ENCODE measurements around the gene MX2.
"Not testable (repeated sequence)": the region's sequence is repeated elsewhere in the genome, so short reads cannot be mapped to it uniquely, and the experiment has no call there.

MX2 gene, protein sequence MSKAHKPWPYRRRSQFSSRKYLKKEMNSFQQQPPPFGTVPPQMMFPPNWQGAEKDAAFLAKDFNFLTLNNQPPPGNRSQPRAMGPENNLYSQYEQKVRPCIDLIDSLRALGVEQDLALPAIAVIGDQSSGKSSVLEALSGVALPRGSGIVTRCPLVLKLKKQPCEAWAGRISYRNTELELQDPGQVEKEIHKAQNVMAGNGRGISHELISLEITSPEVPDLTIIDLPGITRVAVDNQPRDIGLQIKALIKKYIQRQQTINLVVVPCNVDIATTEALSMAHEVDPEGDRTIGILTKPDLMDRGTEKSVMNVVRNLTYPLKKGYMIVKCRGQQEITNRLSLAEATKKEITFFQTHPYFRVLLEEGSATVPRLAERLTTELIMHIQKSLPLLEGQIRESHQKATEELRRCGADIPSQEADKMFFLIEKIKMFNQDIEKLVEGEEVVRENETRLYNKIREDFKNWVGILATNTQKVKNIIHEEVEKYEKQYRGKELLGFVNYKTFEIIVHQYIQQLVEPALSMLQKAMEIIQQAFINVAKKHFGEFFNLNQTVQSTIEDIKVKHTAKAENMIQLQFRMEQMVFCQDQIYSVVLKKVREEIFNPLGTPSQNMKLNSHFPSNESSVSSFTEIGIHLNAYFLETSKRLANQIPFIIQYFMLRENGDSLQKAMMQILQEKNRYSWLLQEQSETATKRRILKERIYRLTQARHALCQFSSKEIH

DNA sequence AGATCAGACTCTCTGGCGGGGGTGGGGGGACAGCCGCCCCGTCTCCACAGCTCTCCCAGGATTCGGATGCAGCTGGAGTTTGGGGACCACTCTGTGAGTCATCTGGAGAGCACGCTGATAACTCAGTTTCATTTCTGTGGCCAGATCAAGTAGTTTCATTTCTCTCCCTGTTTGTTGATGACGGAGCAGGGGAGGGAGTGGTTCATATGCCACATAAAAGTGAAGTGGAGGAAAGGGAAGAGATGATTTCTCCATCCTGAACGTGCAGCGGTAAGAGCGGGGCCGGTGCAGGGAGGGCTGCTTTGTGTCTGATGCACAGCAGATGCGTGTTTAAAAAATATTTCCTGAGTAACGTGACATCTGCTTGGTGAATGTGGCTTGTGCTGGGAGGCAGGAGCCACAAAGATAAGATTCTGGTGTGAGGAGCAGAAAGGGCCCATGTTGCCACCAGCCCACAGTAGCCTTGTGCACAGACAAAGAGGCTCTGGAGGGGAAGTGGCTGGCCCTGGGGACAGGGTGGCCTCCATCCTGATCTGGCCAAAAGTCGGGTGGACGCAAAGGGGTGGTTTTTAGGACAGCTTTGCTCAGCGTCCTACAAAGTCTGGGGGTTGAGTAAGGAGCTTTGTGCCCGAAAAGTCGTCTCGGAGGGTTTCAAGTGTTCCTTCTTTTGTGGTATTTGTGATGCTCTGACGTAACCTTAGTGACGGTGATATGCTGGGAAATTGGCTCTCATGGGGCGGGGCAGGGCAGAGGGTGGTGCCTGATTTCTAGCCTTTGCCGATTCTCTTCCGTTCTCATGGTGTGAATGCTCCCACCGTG lies at the start of gene MX2:
Gene MX2 (plus strand): TSS at position 242 of the 819 bp plus-strand sequence. CDS start 14,880 bp downstream, outside the sequence.
- DNase-seq = peak; percentile 77

DNA sequence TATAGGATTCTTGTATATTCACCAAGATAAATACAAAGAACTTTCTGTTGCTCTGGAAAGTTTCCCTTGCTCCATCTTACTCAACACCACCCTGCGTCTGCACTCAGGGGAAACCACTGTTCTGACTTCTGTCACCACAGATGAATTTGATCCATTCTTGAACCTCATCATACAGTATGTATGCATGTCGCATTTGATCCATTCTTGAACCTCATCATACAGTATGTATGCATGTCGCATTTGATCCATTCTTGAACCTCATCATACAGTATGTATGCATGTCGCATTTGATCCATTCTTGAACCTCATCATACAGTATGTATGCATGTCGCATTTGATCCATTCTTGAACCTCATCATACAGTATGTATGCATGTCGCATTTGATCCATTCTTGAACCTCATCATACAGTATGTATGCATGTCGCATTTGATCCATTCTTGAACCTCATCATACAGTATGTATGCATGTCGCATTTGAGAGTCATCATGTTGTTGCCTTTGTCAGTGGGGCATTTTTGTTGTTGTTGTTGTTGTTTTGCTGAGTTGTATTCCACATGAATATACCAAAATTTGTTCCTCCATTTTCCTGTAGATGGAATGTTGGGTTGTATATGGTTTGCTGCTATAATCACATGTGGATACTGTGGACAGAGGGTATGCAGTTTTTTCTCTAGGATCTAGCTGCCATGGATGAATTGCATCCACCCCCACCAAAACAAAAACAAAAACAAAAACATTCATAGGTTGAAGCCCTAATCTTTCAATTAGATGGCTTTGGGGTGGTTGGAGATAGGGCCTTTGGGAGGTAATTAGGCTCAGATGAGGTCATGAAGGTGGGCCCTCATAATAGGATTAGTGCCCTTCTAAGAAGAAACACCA lies 48.3 kb upstream of the MX2 start:
- not testable (repeated sequence) for DNase-seq

DNA sequence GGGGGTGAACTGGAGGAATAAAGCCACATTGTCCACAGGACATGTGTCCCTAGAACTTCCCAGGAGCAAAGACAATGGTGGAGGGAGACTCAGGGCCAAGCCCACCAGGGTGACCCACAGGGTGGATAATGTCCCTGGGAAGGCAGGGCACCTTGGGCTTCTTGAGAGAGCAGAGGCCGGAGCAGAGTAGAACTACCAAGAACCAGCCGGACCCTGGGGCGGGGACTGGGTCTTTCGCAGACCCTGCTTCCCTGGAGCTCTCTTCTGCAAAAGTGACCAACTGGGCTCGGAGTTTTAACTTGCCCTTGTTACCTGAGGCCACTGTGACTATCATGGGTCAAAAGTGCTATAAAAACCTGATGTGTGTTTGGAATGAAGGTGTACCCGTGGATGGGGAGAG lies 46.1 kb upstream of the MX2 start:
- DNase-seq = no peak

DNA sequence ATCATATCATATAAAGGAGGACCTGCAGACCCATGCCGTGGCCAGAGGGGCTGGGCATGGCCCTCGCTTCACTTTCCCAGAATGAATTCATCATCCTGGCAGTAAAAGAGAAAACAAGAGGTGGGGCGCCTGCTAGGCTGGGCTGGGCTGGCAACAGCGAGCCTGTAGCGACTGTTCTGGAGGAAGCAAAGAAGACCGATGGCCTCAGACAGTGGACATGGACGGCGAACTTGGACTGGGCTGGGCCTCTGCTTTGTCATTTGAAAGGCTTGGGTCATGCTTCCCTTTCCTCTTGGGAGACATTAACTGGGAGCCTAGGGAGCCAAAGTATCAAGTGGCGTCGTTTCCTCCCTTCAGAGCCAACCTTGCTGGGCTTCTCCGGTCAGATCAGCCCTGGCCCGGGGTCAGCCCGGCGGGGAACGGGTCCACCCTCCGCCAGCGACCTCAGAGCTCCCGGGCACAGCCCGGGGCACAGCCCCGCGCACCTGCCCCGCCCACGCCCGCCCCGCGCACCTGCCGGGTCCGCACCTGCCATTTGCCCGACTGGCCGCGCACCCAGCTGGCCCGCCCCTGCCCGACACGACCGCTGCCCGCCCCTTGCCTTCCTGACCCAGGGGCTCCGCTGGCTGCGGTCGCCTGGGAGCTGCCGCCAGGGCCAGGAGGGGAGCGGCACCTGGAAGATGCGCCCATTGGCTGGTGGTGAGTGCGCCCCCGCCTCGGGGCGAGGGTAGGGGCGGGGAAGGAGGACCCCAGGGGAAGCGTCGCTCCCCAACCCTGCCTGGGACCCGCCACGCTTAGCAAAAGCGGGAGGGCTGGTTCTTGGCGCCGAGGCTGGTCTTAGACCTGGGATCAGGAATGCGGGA lies 45.4 kb upstream of the MX2 start, which contains the start of gene FAM3B:
Gene FAM3B (plus strand): TSS at position 602 of the 863 bp plus-strand sequence. CDS start 79 bp downstream, at position 681.
- DNase-seq = peak; percentile 69

DNA sequence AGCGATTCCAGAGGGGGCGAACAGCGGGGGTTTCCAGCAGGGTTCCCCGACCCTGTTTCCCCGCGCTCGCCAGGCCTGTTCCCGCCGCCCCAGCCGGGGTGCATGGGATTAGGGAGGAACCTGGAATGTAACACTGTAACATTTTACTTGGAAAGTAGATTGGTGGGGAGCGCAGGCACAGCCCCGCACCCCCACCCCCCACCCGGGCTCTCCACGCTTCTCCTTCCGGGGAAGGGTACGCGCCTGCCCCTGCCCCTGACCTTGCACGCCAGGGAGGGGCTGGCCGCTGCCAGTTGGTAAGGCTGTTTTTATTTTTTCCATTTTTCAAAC lies 44.8 kb upstream of the MX2 start:
- DNase-seq = no peak

DNA sequence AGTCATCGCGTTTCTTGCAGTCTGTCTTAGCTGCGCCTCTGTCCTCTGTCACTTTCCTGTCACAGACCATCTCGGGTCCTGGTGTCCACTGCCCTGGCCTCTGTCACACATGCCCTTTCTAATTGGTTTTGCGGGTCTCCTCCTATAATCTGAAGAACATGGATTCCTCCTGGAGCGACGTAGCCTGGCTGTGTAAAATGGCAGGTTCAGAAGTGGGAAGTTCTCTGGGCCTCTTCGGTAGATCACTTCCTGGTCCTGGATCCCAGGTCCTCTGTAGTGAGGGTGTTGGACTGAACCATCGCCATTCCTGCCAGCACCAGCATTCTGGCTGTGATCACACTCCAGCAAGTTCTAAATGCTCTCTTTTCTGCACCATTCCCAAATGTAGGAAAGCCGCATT lies 44.4 kb upstream of the MX2 start:
- no peak for DNase-seq

DNA sequence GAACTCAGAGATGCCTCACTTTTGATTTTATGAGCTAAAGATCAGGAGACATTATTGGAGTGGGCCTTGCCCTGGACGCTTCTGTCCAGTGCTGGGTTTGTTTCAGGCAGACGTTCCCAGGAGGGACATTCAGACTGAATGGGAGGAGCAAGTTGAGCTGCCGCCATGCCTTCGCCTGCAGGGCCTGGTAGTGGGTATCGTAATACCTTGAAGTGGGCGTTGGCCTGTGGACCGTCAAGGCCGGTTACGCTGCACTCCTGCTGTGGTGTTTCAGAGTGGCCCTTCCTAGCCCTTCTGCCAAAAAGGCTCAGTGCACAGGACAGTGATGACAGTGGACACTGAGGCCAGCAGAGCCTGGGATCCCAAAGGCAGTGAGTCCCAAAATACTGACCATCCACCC lies 43.6 kb upstream of the MX2 start:
- no peak for DNase-seq

DNA sequence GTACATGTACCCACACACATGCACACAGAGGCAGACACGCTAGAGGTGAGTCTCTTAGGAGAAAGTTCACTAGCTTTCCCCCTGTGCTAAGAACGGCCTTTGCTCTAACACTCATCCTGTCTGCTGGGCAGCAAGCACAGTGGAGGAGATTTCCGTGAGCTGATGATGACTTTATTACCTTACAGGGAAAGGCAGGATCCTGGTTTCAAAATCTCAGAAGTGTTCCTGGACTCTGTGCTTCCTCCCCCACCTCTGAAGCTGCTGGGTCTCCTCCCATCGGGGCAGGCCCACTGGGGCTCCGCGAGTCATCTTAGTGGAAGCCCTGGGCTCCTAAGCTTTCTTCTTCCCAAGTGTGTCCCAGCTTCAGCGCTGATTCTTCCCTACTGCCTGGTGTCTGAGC lies 42.6 kb upstream of the MX2 start:
- no peak for DNase-seq

DNA sequence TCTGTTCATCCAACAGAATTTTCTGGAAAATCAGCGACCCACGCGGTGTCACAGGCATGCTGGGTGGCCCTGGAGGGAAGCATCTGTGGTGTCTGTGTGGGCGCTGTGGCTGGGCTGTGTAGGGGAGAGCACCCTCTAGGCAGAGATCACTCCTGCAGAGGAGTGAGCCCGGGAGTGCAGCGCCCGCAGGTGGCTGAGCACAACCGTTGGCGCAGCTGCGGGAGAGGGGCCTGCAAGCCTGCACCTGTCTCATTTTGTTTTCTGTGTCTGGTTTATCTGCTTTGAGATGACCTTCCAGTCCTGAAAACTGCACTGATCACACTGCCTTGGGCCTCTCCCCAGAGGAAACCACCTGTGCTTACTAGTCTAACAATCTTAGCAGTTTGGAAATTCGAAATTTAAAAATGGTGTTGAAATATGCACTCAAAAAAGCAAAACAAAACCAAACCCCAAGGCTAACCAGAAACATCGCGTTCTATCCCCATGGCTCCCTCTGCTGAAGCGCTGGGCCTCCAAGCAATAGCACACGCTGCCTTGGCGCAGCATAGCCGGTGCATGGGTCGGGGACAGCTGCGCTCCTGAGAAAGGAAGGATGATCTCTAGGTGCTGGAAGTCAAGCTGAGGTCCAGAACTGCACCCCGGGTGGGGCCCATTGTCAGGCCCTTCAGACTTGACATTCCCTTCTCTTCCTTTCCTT lies 40.5 kb upstream of the MX2 start:
- no peak for DNase-seq

DNA sequence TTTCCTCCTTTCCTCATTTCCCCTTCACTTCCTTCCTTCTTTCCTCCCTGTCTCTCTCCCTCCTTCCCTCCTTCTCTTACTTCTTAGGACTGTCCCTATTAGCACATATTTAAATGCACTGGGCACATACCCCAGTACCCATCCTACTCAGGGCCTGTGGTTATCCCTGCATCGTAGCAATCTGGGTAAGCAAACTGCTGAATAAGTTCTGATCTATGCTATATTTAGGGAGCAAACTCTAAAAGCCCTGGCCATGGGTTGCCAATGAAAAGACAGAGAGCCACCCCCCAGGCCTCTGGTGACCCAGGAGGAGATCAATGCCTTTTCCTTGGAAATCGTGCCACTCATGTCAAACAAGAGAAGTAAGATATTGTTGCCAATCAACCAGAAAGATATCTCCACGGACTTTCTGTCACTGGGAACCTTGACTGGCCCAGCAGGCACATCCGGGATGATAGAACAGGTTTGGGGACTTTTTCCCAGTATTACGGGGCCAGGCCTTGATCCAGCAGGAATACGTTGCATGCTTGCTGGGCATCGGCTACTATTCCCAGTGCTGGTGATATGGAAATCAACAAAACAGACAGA lies 39.8 kb upstream of the MX2 start:
- DNase-seq = no peak

DNA sequence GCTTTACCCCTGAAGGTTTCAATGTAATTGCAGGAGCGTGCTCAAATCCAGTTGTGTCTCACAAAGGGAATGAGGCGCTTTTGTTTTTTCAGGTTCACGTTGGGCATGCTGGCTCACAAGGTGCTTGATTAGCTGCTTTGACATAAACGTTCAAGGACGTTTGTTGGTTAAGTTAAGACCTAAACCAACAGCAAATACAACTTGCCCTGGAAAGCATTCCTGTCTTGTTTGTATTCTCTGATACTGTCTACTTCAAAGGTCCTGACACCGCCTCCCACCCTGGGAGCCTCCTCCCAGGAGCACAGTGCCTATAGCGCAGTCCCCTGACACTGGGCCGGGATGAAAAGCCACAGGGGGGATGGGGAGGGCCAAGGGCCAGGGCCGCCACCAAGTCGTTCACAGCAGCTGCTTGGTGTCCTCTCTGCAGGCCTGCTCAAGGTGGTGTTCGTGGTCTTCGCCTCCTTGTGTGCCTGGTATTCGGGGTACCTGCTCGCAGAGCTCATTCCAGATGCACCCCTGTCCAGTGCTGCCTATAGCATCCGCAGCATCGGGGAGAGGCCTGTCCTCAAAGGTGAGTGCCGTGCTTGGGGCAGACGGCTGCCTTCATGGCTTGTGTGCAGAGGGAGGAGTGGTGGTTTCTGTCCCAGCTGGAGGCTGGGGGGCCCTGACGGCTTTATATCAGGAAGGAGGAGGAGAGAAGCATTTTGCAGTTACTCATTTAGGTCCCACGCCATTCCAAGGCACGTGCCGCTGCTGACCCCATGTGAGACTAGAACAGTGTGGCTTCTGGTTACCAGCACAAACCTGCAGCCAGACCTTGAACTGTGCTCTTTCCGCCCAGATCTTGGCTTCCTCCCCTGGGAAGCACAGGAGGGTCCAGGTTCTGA lies 39.1 kb upstream of the MX2 start:
- no peak for DNase-seq

DNA sequence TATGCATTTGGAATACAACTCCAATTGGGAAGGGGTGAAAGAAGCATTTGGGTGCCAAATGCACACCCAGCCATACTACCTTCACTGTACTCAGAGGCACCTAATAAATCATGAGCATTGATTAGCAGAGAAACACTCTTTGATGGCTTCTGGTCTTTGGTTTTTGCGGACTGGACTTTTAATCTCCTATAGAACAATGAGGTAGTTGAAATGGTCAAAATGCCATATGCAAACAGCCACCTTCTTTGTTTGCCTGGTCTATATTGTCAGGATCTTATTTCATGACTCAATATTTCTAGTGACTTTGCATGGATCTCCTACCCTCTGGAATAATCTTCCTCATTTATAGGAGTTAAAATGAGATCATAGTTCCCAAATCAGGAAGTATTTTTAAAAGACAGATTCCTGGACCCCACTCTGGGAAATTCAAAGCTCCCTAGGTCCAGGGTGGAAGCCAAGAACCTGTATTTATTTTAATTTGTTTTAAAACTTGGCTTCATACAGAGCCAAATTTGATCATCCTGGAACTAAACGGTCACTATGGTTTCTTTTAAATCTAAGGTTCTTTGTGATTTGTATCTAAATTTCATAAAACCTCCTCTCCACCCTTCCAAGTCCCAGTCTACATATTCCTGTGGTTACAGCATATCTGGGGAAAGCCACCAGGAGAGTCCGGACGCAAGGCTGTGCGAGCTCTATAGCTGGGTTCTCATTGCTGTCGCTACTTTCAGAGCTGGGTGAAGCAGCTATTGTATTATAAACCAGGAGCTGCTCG lies 36.5 kb upstream of the MX2 start:
- no peak for DNase-seq

DNA sequence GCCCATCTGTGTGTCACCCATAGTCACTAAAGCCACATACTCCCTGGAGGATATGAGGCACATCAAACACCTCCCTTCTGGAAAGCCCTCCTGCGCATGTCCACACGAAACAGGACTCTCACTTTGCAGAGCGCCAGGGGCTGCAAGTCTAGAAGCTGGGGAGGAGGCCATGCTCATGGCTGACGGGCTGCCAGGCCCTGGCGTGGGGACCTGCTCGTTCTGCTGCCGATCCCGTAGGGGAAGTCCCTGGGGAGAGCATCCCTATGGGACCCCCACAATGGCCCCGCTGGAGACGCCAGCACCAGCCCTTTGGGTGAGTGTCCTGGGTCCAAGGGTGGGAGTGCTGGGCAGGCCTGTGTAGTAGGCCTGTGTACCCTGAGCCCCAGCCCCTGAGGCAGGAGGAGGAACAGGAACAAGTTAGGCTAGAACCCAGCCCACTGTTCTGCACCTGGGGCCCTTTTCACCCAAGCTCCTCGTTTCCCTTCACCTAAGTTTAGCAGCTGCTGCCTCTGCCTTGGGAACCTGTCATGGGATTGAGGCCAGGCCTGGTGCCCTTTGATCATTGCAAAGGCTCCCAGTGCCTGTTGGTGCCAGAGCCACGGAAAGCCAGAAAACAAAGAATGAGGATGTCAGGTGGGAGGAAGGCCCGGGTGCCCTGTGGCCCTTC lies 35.3 kb upstream of the MX2 start:
- DNase-seq = no peak

DNA sequence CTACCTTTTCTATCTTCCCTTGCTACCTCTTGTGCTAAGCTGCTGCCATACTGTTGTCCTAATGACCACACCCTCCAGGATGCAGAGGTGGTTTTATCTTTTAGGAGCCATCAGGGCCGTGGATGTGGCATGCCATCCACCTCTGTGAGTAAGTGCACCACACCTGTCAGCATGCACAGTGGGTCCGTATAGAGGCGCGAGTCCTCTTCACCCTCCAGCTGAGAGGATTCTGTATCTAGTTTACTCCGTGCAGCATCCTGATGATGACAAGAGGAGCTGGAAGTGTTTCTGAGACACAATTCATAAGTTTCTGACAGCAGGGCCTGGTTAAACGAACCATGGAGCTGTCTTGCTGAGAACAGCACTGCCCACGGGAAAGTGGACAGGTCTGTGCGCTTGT lies 34.1 kb upstream of the MX2 start:
- no peak for DNase-seq

DNA sequence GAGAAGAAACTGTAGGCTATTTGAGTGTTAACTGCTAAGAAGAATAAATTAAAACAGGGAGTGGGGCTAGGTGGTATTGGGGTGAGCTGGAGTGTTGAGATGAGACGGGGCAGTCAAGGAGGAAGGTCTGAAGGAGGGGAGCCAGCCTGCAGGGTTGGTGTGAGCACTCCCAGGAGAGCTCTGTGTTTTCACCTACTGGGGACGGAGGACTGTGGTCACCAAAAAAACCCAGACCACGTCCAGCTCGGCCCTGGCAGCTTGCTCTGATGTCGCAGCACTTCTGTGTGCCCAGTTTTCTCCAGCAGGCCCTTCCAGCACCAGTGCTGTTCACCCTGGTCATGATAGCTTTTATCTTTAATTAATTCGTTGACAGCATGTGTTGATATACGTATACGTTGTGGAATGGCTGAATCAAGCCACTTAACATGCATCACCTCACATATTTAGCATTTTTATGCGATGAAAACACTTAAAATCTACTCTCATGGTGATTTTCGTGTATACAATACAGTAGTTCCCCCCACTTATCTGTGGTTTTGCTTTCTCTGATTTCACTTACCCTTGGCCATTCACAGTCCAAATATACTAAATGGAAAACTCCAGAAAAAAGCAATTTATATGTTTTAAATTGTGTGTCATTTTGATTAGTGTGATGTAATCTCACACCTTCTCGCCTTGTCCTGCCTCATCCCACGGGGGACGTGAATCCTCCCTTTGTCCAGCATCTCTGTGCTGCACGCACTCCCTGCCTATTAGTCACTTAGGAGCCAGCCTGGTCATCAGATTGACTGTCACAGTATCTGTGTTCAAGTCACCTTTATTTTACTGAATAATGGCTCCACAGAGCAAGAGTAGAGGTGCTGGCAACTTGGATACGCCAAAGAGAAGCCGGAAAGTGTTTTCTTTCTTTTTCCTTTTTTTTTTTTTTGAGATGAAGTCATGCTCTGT lies 32.9 kb upstream of the MX2 start:
- DNase-seq = no peak

DNA sequence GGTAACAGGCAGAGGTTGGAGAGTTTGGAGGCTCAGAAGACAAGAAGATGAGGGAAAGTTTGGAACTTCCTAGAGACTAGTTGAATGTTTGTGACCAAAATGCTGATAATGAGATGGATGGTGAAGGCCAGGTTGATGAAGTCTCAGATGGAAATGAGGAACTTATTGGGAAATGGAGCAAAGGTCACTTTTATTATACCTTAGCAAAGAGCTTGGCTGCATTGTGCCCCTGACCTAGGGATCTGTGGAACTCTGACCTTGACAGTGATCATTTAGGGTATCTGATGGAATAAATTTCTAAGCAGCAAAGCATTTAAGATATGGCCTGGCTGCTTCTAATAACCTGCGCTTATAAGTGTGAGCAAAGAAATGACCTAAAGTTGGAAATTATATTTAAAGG lies 28.1 kb upstream of the MX2 start:
- no peak for DNase-seq

DNA sequence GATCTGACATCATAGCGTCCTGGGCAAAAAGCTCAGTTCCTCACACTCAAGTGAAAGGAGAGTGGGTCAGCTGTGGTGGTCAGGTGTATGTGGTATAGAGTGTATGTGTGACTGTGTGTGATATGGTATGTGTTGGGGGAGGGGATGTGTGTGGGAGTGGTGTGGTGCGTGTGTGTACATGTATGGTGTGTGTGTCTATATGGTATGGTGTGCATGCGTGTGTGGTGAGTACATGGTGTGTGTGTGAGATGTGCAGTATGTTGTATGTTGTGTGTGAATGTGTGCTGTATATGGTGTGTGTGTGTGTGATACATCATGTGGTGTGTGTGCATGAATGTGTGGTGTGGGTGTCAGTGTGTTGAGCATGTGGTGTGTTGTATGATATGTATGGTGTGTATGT lies 24.3 kb upstream of the MX2 start:
- no peak for DNase-seq
